GM13977 (cell line): ENCODE data around the gene SLC30A2.

Experiments used
- DNase-seq: peaks from one replicate; pipeline ENCODE4 v3.0.0; 2012; ENCODE audit warnings: low spot score
- in situ Hi-C: fragments of 300-500 bp; cut with MboI; formaldehyde crosslinking; loops from one replicate; pipeline ENCODE4 v1.12.0; 2022; ENCODE audit warnings: low sequenced_read_pairs, low pct_unique_long_range_greater_than_20kb, mixed read lengths, inconsistent platforms; ENCODE audit not compliant: unreplicated experiment
- TF ChIP-seq, protein P1 (sequence below): IDR thresholded peaks from 2 replicates; pipeline ENCODE4 v1.5.1; 2012; ENCODE audit warnings: mild to moderate bottlenecking, control low read depth; ENCODE audit not compliant: insufficient read depth; ENCODE audit errors: extremely low read depth, missing control alignments

The SLC30A2 gene

DNA sequence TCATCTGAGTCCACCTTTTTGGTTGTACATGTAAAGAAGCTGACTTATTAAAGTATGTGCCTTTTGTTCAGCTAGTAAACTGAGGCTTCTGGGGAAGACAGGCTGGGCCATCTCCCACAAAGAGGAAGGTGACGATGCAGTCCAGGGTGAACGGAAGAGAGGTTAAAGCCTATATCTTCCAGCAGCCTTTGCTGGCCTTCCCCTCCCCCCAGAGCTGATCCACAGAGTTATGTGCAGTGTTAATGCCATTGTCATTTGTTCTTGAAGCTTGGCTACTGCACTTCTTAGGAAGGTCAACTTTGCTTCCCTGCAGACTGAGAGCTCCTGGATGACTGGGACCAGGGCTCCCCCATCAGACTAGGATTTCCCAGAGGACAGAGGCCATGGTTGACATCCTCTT lies 2.2 kb downstream of the SLC30A2 start:
- in situ Hi-C loops: no loop called here
- no peak for DNase-seq
- TF ChIP-seq, protein P1, sequence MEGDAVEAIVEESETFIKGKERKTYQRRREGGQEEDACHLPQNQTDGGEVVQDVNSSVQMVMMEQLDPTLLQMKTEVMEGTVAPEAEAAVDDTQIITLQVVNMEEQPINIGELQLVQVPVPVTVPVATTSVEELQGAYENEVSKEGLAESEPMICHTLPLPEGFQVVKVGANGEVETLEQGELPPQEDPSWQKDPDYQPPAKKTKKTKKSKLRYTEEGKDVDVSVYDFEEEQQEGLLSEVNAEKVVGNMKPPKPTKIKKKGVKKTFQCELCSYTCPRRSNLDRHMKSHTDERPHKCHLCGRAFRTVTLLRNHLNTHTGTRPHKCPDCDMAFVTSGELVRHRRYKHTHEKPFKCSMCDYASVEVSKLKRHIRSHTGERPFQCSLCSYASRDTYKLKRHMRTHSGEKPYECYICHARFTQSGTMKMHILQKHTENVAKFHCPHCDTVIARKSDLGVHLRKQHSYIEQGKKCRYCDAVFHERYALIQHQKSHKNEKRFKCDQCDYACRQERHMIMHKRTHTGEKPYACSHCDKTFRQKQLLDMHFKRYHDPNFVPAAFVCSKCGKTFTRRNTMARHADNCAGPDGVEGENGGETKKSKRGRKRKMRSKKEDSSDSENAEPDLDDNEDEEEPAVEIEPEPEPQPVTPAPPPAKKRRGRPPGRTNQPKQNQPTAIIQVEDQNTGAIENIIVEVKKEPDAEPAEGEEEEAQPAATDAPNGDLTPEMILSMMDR: no peak

- DNase-seq: no peak
- in situ Hi-C loops: no loop called here
- TF ChIP-seq, protein P1: no peak
Observed at GRCh38 chr1:26041978-26042377, 3.9 kb downstream of the SLC30A2 start.

GRCh38 chr1:26041401-26041800 lies 4.5 kb downstream of the SLC30A2 start:
- DNase-seq: no peak
- TF ChIP-seq, protein P1: no peak
- in situ Hi-C loops: no loop called here

DNA sequence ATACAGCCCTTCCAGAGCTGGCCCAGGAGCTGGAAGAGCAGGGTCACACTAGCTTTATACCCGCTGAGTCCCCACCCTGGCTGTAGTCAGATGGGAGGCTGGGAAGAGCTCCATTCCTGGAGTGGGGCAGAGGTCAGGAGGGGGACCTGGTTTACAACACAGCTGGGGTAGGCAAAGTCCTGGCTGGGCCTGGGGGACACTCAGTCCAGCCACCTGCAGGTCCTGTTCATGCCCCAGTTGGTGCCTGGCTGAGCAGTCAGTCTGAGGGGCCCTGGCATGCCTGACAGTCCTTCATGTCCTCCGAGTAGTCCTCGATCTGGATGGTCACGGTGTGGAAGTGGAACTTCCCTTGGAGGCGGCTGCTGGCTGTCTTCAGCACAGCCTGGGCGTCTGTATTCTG lies 7.0 kb downstream of the SLC30A2 start:
- TF ChIP-seq, protein P1: no peak
- no peak for DNase-seq
- in situ Hi-C loops: no loop called here

DNA sequence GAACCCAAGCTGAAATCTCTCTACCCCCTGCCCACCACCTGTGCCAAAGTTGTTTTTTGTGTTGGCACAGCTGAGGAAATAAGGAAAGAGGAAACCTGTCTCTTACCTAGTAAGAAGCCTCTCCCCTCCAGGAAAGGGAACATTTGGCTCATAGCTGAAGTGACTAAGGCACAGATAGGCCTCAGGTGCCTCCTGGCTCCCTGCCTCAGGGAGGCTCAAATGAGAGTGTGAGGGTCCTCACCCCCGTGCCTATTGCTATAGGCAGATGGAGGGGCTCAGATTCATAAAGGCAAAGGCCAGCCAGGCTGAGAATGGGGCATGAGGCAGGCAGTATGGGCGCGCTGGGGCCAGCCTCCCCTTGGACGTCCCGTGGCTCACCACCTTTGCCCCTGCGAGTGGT lies 7.4 kb downstream of the SLC30A2 start:
- TF ChIP-seq, protein P1: no peak
- DNase-seq: no peak
- in situ Hi-C loops: no loop called here

- in situ Hi-C loops: no loop called here
- TF ChIP-seq, protein P1: no peak
- DNase-seq: no peak
Observed at GRCh38 chr1:26037904-26038303, 8.0 kb downstream of the SLC30A2 start.

DNA sequence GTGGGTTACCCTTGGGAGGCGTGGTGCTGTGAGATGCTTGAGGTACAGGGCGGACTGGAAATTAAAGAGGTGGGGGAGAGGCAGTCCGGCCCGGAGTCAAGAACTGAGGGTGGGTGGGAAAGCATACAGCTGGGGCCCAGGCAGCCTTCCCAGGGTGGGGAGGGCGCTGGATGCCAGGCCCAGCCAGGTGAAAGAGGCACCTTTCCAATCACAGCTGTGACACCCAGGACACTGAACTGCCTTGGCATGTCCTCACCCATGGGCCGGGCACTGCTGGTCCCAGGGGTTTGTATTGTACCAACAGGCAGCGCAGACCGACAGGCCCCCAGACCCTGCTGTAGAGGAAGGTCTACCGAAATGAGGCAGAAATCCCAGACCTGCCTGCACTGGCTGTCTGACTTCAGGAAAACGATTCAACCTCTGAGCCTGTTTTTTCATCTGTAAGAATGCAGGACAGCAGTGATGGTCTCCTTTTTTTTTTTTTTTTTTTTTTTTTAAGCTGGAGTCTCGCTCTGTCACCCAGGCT lies 9.1 kb downstream of the SLC30A2 start:
- no peak for DNase-seq
- TF ChIP-seq, protein P1: no peak
- in situ Hi-C loops: no loop called here
